GM12873 (cell line): ENCODE results near the gene TMEM198.

ENCODE experiments used
- CTCF ChIP-seq: IDR thresholded peaks from 2 replicates; pipeline ENCODE4 v1.5.1; 2012; ENCODE audit warnings: low read depth, mild to moderate bottlenecking, moderate library complexity, low read length, control low read depth; ENCODE audit not compliant: insufficient read depth; ENCODE audit errors: missing control alignments

The TMEM198 gene

GRCh38 chr2:219542931-219543595, 765 bp upstream of the TMEM198 start:
- TF ChIP-seq CTCF, result no peak

- no peak for TF ChIP-seq CTCF
Measured at GRCh38 chr2:219544567-219544966, 739 bp downstream of the TMEM198 start.

GRCh38 chr2:219545295-219545942, 1.6 kb downstream of the TMEM198 start:
- TF ChIP-seq CTCF, result no peak

GRCh38 chr2:219545943-219546352, 2.1 kb downstream of the TMEM198 start:
- no peak for TF ChIP-seq CTCF

GRCh38 chr2:219547621-219548020, 3.8 kb downstream of the TMEM198 start:
- TF ChIP-seq CTCF, result no peak

GRCh38 chr2:219548990-219549389, 5.2 kb downstream of the TMEM198 start:
- no peak for TF ChIP-seq CTCF

GRCh38 chr2:219549619-219550018, 5.8 kb downstream of the TMEM198 start:
- TF ChIP-seq CTCF, result no peak
